Tibial artery (tissue), 4 donors: ENCODE results near the gene CHRND.

Experiments
- DNase-seq, 2 donors: peaks; one replicate each; pipeline ENCODE4 v3.0.0-alpha.2; 2019
- H3K27ac ChIP-seq, 2 donors: fragments of 200-600 bp; sonication (generic) in 1 of 2; 1 replicate in 1 of 2; 2 replicates in 1 of 2; pipeline ENCODE4 v1.5.1; 2018 to 2019; ENCODE audit warnings: mild to moderate bottlenecking in 1 of 2
- H3K27me3 ChIP-seq, 2 donors: fragments of 200-600 bp; sonication (generic) in 1 of 2; one replicate each; pipeline versions ENCODE4 v1.5.1 to v1.6.0; 2016 to 2019
- H3K36me3 ChIP-seq, 3 donors: fragments of 200-600 bp; sonication (generic) in 2 of 3; one replicate each; pipeline ENCODE4 v1.5.1; 2016 to 2019; ENCODE audit warnings: mild to moderate bottlenecking in 2 of 3
- H3K4me1 ChIP-seq, 4 donors: fragments of 200-600 bp; sonication (generic) in 2 of 4; 1 replicate in 3 of 4; 2 replicates in 1 of 4; pipeline ENCODE4 v1.5.1; 2016 to 2019
- H3K4me3 ChIP-seq, 2 donors: fragments of 200-600 bp; sonication (generic) in 1 of 2; 1 replicate in 1 of 2; 2 replicates in 1 of 2; pipeline ENCODE4 v1.5.1; 2018 to 2019; ENCODE audit warnings: mild to moderate bottlenecking in 2 of 2
- H3K9me3 ChIP-seq, 3 donors: fragments of 200-600 bp; sonication (generic) in 1 of 3; one replicate each; pipeline ENCODE4 v1.5.1; 2016 to 2019
- intact Hi-C: fragments of 100-400 bp; cut with DNase I; formaldehyde crosslinking; loops from one replicate; pipeline ENCODE4 v1.15.0; 2023; ENCODE audit warnings: low total_unique reads
- TF ChIP-seq, protein P1 (sequence below), 2 experiments: fragments of 200-600 bp in 1 of 2; fragments of 450-650 bp in 1 of 2; IDR thresholded peaks; one replicate each; pipeline ENCODE4 v1.5.1; 2017 to 2019; ENCODE audit warnings: antibody characterized with exemption in 2 of 2, mild to moderate bottlenecking in 1 of 2, moderate library complexity in 1 of 2

The CHRND gene

DNA sequence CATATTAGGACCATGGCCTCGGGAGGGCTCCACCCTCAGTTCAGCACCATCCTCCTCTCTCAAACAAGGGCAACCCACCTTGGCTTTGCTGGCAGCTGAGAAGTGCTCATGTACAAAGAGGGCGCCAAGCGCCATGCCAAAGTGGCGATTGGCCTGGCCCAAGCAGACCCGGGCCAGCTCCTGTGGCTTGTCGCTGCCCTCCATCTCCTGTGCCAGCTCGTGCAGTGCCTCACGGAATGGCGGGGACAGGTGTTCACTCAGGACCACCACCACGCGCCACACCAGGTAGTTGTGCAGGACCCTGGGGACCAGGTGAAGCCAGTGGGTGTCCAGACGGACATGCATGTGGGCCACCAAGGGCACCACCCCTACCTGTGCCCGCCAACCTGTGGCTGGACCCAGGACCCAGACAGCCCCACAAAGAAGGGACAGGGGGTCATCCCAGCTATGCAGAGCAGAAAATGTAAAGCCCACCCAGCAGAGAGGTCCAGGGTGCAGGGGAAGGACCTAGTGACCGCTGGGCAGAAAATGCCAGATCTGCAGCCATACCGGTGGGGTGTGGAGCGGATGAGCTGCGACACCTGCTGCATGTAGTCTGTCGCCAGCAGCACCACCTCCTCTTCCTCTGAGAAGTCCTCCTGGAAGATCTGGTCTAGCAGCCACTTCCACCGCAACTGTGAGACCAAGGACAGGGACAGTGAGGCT, 41.9 kb upstream of the CHRND start:
- H3K36me3 ChIP-seq, result no peaks in the 10 kb centered on the region
- peaks cover 0 to 99% of the 10 kb centered on the region in 2 donors for H3K27me3 ChIP-seq
- TF ChIP-seq, protein P1, sequence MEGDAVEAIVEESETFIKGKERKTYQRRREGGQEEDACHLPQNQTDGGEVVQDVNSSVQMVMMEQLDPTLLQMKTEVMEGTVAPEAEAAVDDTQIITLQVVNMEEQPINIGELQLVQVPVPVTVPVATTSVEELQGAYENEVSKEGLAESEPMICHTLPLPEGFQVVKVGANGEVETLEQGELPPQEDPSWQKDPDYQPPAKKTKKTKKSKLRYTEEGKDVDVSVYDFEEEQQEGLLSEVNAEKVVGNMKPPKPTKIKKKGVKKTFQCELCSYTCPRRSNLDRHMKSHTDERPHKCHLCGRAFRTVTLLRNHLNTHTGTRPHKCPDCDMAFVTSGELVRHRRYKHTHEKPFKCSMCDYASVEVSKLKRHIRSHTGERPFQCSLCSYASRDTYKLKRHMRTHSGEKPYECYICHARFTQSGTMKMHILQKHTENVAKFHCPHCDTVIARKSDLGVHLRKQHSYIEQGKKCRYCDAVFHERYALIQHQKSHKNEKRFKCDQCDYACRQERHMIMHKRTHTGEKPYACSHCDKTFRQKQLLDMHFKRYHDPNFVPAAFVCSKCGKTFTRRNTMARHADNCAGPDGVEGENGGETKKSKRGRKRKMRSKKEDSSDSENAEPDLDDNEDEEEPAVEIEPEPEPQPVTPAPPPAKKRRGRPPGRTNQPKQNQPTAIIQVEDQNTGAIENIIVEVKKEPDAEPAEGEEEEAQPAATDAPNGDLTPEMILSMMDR (IDR thresholded peaks at IDR 0.05), result no peak
- intact Hi-C loops, result no loop called here
- H3K27ac ChIP-seq, result no peak overlapping the region
- H3K4me3 ChIP-seq, result no peak overlapping the region
- no peaks in the 10 kb centered on the region for H3K9me3 ChIP-seq
- H3K4me1 ChIP-seq, result peaks cover 0 to 25% (median 15%) of the 10 kb centered on the region in 4 donors
- peak in 1 of 2 donors; percentile 49 for DNase-seq

DNA sequence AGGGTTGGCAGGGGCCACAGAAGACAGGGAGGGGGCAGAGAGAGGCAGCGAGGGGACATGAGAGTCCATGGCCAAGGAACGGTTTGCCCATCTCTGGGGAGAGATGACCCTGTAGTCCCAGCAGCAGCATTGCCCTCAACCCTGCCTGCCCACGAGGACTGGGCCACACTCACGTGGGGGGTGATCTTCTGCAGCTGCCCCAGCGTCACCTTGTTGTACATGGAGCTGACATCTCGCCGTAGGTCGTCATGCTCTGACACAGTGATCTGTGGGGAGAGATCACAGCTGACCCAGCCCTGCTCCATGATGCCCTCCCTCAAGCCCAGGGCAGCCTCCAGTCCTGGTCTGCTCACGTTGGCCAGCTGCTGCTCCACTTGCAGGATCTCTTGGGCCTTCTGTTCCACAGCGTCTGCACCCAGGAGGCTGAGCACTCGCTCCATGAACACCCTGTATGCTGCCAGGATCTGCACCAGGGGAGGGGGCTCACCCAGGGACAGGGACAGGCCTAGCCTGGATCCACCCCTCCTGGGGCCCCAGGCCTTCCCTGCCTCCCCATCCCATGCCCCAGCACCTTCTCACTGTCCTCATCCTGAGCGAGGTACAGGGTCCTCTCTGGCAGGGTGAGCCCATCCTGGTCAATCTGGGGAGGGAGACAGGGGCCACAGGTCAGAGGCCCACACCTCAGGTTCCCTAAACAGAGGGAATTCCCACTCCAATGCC, 41.2 kb upstream of the CHRND start:
- DNase-seq, result peak in 1 of 2 donors; percentile 33
- TF ChIP-seq, protein P1 (IDR thresholded peaks at IDR 0.05), result no peak
- intact Hi-C loops, result no loop called here
- H3K36me3 ChIP-seq, result no peaks in the 10 kb centered on the region
- no peaks in the 10 kb centered on the region for H3K9me3 ChIP-seq
- peaks cover 0 to 98% of the 10 kb centered on the region in 2 donors for H3K27me3 ChIP-seq
- no peak overlapping the region for H3K27ac ChIP-seq
- peaks cover 0 to 25% (median 15%) of the 10 kb centered on the region in 4 donors for H3K4me1 ChIP-seq
- H3K4me3 ChIP-seq, result no peak overlapping the region

DNA sequence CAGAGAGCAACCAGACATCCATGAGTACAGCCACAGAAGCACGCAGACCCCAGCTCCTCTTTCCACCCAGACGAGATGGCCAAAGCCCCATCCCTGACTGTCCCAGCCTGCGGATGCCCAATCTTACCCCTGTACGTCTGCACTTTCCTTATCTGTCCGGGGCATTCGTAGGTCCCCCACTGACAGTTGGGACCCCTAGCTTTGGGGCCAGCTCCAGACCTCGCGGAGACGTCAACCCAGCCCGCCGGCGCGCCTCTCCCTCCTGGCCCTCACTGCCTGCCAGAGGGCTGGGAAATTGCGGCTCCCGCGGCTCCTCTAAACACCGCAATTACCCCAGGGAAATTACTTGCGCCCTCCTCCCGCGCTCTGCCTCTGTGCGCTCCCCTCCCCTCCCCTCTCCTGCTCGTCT, 40.6 kb upstream of the CHRND start:
- Histone ChIP-seq H3K9me3 (no peaks in the 10 kb centered on the region), H3K36me3 (no peaks in the 10 kb centered on the region), H3K4me3 (no peak overlapping the region), H3K27ac (no peak overlapping the region), H3K27me3 (peaks cover 0 to 96% of the 10 kb centered on the region in 2 donors), H3K4me1 (peaks cover 0 to 25% (median 15%) of the 10 kb centered on the region in 4 donors)
- TF ChIP-seq, protein P1 (IDR thresholded peaks at IDR 0.05), result no peak
- no peak for DNase-seq
- intact Hi-C loops, result no loop called here

DNA sequence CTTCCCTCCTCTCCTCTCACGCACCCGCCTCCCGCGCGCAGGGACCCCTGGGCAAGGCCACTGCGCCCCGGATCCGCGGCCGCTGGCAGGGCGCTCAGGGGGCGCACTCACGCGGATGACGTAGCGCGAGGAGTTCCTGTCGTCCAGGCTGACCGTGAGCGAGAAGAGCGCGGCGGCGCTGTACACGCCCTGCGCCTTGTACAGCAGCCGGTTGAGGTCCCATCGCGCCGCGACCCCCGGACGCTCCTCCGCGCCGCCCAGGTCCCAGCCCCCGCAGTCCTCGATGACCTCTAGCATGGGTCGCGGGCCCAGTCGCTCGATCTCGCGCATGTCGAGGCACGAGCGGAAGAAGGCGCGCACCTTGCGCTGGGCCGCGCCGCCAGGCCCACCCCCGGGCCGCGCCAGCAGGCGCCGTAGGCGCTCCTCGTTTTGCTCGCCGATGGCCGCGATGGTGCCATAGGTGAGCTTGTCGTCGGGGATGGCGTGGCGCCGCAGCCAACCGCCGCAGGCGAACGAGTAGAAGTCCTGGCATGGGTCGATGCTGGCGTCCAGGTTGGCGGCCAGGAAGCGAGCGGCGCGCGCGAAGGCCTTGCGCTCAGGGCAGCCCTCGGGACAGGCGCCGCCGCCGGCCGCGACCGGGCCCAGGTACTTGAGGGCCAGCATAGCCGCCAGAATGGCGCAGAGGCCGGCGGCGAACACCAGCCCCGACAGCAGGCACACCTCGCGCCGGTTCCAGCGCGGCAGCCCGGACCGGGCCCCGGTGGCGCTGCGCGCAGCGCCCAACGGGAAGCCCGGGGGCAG, 40.0 kb upstream of the CHRND start:
- TF ChIP-seq, protein P1 (IDR thresholded peaks at IDR 0.05), result no peak
- H3K9me3 ChIP-seq, result no peaks in the 10 kb centered on the region
- peaks cover 0 to 95% of the 10 kb centered on the region in 2 donors for H3K27me3 ChIP-seq
- peak in 1 of 2 donors; percentile 58 for DNase-seq
- H3K4me1 ChIP-seq, result peaks cover 0 to 25% (median 15%) of the 10 kb centered on the region in 4 donors
- intact Hi-C loops, result no loop called here
- H3K27ac ChIP-seq, result no peak overlapping the region
- H3K36me3 ChIP-seq, result no peaks in the 10 kb centered on the region
- H3K4me3 ChIP-seq, result no peak overlapping the region

DNA sequence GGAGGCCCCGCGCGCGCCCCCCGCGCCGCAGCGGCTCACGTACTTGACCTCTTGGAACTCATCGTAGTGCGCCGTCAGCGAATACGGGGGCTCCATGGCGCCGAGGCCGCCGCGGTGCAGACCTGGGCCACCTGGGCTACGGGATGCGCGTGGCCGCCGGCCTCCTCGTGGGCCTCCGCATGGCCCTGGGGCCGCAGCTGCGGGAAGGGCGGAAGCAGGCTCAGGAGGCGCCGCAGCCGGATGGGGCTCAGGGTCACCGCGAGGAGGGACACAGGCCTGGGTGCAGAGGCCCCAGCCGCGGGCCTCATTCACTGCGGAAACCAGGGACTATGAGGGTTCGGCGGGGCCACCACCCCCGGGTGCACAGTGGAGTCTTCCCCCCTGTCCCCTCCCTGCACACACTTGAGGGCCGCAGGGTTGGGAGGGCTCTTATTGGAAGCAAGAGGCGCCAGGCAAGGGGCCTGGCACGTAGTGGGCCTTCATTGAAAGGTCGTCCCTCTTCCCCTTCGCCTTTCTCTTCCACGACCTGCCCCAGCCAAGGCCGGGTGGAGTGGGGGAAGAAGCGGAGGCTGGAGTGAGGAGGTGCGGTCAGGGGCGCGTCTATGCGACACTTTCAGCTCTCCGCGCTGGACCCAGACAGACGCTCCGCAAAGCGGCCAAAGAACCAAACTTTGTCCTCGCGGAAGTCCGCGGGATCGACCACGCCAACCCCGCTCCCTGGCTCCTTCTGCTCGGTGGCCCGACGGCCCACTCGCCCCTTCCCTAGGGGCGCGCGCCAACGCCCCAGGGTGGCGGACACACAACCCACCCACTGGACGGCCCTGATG, 39.2 kb upstream of the CHRND start:
- H3K36me3 ChIP-seq, result no peaks in the 10 kb centered on the region
- H3K4me3 ChIP-seq, result peak overlapping the region in 1 of 2 donors; percentile 26
- H3K9me3 ChIP-seq, result no peaks in the 10 kb centered on the region
- TF ChIP-seq, protein P1 (IDR thresholded peaks at IDR 0.05), result no peak
- H3K27me3 ChIP-seq, result peaks cover 0 to 91% of the 10 kb centered on the region in 2 donors
- no peak overlapping the region for H3K27ac ChIP-seq
- intact Hi-C loops, result no loop called here
- peak in 1 of 2 donors; percentile 52 for DNase-seq
- H3K4me1 ChIP-seq, result peaks cover 0 to 25% (median 15%) of the 10 kb centered on the region in 4 donors
